CD4-positive, alpha-beta T cell treated with Interleukin-1 beta for 1 hour (primary cell): ENCODE results near the gene CDCA7.
"Not testable (repeated sequence)": the region's sequence is repeated elsewhere in the genome, so short reads cannot be mapped to it uniquely, and the experiment has no call there.

Experiments
- DNase-seq, 2 donors: peaks; one replicate each; pipeline ENCODE4 v3.0.0-alpha.2; 2020 to 2022

CDCA7 gene

DNA sequence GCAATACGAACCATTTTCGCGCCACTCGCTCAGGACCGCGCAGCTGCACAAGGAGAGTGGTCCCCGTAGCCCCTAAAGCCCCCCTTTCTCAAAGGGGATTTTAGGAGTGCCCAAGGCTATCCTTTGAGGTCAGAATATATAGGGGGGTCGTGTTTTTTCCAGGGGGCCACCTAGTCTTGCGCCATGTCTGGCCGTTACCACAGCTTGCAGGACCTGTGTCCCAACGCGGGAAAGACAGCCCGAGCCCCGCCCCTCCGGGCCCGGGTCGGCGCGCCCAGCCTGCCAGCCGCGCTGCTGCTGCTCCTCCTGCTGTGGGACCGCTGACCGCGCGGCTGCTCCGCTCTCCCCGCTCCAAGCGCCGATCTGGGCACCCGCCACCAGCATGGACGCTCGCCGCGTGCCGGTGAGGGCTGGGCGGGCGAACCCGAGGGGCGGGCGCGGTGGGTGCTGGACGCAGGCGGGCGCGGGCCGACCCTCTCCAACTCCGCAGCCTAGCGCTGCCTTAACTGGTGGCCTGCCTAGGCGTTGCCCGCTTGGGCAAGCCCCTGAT is at the start of gene CDCA7:
Gene CDCA7, plus strand, starts transcription at position 291 of the 550 bp plus-strand sequence. Its CDS starts 92 bp downstream, at position 383.
- DNase-seq: peak; percentile 25 to 43

DNA sequence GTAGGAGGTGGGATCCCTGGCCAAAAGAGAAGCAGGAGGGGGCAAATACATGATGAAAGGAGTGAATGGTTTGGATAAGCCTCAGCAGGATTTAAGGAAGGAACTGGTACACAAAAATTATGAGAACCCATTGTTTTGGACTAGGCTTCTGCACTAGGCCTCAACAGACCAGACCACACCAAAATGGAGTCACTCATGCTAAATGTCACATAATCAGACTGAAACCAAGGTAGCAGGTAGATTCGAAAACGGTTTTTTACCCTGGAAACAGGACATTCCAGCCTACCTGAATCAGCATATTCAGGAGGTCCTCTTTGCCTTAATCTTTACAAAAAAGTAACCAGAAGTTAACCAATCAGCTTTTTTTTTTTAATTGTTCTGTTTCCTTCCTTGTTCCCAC is 49.4 kb upstream of the CDCA7 start:
- no peak for DNase-seq

DNA sequence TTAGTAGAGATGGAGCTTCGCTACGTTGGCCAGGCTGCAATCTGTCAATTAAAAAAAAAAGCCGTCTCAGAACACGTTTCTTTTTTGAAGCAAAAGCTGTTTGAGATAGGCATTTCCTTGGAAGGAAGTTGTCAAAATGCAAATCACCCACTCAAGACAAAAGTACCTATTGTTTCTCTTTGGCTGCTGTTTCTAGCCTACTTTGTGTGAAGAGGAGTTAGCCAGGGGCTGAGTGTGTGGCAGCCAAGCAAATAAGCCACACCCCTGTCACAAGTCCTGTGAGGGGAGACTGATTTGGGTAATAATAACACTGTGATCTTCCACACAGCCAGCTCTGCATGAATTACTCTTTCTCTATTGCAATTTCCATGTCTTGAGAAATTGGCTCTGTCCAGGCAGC is 47.4 kb upstream of the CDCA7 start:
- DNase-seq: no peak

DNA sequence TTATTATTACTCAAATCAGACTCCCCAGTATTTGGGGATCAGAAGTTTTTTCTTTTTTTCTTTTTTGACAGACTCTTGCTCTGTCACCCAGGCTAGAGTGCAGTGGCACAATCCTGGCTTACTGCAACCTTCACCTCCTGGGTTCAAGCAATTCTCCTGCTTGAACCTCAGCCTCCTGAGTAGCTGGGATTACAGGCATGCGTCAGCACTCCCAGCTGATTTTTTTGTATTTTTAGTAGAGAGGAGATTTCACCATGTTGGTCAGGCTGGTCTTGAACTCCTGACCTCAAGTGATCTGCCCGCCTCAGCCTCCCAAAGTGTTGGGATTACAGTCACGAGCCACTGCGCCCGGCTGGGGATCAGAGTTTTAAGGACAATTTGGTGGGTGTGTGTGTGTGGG is 45.3 kb upstream of the CDCA7 start:
- not testable (repeated sequence) for DNase-seq

DNA sequence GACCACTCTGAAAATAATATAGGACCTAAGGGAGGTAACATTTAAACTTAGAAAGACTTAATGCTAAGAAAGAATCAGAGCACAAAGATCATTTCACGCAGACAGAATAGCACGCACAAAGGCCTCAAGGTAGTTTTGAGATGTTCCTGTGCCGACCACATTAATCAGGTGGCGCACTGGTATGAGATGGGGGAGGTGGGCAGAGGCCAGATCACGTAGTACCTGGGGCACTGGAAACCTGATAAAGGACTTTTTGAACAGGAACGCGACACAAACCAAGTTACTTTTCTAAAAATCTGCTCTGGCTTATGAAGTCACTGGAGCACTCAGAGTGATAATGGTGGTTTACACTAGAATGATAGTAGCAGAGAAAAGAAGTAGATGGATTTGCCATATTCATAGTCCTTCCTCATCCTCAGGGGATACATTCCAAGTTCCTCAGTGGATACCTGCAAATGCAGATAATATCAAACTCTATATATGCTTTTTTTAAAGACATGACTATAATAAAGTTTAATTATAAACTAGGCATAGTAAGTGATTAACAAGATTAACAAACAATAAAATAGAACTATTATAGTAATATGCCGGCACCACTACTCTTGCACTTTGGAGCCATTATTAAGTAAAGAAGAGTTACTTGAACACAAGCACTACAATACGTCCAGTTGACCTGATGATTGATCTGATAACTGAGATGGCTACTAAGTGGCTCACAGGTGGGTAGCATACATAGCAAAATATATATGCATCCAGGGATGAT is 42.6 kb upstream of the CDCA7 start:
- DNase-seq: no peak

DNA sequence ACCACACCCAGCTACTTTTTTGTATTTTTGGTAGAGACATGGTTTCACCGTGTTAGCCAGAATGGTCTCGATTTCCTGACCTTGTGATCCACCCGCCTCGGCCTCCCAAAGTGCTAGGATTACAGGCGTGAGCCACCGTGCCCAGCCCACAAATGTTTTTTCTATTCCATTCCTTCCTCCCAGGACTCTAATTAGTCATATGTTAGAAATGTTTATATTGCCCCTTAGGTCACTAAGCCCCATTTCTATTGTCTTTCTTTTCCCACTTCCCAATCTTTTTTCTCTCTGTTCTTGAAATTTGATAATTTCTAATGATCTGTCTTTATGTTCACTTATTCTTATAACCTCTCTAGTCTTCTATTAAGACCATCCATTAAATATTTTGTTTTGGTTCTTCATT is 31.3 kb upstream of the CDCA7 start:
- DNase-seq: no peak

DNA sequence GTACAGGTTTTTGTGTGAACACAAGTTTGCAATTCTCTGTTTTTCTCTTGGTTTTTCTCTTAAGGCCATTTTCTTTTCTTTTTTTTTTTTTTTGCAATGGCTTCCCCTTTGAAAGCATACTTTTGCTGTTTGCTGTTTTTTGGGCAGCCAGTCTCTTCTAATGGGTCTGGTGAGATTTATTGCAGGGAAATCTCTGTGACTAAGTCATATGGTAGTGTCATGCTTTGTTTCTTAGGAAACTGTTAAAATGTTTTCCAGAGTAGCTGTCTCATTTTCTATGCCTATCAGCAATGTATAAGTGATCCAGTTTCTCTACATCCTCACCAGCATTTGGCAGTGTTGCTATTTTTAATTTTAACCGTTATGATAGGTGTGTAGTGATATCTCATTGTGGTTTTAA is 27.9 kb upstream of the CDCA7 start:
- no peak for DNase-seq

DNA sequence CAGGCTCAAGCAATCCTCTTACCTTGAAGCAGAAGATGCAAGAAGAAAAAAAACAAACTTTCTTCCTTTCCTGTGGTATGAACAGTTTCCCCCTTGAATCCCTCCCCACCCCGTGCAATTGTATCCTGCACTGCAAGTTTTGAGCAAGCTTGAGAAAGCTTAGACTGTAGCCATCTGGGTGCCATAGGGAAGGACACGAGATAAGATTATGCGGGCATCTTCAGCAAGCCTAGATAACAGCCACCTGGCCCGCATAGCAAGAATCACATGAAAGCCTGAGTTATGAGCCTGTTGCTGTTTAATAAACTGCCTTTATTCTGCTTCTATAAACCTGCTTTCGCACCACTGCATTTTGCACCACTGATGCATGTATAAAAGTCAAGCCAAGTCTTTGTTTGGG is 27.3 kb upstream of the CDCA7 start:
- no peak for DNase-seq

DNA sequence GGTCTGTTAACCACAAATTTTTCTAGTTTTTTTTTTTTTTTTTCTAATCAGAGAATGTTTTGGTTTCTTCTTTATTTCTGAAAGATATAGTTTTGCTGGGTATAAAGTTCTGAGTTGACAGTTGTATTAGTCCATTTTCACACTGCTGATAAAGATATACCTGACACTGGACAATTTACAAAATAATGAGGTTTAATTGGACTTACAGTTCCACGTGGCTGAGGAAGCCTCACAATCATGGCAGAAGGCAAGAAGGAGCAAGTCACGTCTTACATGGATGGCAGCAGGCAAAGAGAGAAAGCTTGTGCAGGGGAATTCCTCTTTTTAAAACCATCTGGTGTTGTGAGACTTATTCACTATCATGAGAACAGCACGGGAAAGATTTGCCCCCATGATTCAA is 21.7 kb upstream of the CDCA7 start:
- DNase-seq: not testable (repeated sequence)

DNA sequence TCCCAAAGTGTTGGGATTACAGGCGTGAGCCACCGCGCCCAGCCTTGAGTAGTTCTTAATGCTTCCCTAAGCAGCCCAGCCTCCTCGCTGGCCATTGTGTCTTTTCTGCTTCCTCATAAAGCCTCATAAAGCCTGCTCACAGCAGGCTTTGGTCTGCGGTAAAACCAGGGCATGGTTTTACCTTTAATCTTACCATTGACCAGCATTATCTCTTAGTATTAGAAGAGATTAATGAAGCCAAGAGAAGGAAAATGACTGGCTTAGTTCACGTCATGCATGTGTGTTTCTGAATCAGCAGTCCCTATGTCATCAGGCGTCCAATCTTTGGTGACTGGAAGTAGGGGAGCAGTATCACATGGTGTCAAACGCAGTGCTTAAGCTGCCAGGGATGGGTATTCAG is 14.9 kb upstream of the CDCA7 start:
- DNase-seq: no peak

DNA sequence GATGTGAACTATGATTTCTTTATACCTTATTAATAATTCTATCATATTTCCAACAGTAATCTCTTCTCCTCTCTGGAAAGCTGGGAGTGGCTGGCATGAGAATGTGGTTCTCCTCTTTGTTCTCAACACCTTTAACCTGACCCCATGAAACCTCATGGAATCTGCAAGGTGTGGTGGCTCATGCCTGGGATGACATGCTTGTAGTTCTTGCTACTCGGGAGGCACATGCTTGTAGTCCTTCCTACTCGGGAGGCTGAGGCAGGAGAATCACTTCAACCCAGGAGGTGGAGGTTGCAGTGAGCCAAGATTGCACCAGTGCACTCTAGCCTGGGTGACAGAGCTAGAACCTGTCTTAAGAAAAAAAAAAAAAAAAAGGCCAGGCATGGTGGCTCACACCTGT is 10.8 kb upstream of the CDCA7 start:
- DNase-seq: no peak

DNA sequence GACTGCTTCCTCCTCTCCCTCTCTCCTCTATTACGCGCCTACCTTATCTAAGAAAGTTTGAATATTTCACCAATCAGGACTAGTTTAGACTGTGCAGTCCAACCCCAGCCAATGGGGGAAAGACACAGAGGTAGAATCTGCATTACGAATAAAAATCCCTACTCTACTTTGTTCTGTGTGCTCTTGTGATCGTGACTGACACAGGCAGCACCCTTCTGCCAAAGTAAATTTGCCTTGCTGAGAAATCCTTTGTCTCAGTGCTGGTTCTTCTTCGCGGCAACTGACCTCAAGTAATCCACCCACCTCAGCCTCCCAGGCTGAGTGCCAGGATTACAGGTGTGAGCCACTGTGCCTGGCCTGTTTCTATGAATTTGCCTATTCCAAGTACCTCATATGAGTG is 8.6 kb upstream of the CDCA7 start:
- no peak for DNase-seq

DNA sequence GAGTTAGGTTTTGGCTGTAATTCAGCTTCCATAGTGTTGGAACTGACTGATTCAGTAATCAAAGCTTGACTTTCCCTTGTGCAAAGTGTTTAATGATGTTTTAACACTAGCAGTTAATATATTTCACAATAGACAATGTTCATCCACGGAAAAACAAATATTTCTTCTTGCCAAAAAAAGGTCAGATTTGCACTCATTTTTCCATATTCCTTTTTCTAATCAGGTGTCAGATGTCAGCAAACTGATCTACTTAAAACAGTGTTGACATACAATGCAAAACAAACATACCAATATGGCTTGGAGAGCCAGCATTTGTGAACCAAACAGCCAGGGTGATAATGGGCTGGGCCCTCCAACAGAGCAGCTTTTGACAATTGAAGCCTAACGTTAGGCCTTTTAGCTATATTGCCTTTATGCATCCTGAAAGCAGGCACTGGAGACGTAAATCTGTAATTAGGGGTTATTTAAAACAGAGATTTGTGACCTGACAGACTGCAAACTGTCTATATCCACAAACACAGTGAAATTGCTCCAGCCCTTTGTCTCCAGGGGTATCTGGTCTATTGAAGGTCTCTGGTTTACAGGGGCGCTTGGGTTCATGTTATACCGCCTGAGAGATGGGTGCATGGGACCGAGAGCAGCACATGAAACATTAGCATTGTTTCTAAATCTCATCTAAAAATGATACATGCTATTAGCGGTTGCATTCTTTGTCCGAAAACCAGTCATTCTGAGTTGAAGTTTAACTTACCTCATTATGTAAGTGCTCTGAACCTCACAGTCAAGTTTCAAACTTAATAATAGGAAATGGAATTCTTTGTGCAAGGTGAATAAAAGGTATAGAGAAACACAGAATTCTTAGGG is 7.1 kb upstream of the CDCA7 start:
- no peak for DNase-seq

DNA sequence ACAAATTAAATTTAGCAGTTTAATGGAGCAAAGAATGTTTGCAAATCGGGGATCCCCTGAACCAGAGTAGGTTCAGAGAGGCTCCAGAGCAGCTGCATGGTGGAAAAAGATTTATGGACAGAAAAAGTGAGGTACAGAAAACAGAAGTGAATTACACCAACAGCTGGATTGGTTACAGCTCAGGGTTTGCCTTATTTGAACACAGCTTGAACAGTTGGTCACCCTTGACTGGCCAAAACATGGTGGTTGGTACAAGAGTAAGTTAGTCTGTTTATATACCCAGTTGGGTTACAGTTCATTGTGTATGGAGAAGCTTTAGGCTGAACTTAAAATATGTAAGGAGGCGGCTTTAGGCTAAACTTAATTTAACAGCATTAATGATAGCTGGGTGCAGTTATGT is 5.4 kb upstream of the CDCA7 start:
- no peak for DNase-seq

DNA sequence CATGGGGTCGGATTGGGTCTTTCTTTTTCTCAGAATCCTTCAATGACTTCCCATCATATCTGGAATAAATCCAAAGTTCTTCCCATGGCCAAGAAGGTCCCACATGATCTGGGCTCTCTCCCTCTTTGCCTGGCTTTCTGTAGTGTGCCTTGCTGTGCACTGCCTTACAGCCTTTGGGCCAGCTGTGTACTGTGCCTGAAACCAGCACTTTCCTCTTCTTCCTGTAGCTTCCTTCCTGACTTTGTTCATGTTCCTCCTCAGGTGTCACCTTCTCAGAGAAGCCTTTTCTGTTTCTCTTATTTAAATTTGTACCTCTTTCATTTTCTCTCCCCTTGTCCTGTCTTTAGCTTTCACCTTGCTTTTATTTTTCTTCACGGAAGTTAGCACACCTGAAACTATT is 4.3 kb upstream of the CDCA7 start:
- DNase-seq: no peak

DNA sequence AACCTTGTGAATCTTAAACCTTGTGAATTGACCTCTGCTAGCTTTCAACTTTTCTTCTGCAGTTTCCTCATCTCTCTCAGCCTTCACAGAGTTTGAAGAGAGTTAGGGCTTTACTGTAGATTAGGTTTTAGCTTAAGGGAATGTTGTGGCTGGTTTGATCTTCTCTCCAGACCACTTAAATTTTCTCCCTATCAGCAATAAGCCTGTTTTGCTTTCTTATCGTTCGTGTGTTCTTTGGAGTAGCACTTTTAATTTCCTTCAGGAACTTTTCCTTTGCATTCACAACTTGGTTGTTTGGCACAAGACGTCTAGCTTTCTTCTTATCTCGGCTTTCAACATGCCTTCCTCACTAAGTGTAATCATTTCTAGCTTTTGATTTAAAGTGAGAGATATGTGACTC is 2.8 kb upstream of the CDCA7 start:
- no peak for DNase-seq

DNA sequence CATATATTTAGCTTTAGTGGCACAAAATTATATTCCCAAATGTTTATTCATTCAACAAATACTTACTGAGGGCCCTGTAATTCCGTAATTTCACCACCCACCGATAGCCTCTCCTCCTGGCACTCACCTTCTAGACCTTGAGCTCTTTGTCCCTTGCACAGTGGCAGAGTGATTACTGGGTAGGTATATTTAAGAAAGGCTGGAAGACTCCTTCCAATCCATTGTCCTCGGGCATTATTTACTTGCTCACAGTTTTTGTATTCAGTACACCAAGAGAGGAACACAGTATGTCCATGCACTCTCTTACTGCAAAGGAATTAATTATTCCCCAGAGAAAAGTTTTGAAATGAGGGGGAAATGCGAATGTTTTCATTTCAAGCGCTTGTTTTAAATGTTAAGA is 1.1 kb upstream of the CDCA7 start:
- DNase-seq: no peak

DNA sequence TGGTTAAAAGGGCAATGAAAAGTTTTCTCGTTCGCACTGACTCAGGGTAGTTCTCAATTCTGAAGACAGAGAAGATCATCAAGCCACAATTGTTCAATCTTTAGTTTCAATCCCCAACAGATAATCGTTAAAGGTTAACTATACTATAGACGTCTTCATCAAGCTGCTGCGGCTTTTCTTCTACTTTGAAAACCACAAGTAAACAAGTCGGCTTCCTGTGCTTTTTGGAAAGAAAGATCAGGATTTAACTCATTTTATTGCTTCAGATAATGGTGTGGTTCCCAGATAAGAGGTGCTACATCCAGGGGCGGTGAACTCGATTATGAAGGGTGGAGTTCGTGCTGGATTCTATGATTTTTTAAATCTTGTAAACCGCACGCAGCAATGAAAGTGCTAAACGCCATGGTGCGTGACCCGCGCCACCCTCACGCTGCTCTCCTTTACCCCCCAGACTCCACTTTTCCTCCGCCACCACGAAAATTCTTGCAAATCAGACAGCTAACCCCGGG is 545 bp upstream of the CDCA7 start:
- no peak for DNase-seq

DNA sequence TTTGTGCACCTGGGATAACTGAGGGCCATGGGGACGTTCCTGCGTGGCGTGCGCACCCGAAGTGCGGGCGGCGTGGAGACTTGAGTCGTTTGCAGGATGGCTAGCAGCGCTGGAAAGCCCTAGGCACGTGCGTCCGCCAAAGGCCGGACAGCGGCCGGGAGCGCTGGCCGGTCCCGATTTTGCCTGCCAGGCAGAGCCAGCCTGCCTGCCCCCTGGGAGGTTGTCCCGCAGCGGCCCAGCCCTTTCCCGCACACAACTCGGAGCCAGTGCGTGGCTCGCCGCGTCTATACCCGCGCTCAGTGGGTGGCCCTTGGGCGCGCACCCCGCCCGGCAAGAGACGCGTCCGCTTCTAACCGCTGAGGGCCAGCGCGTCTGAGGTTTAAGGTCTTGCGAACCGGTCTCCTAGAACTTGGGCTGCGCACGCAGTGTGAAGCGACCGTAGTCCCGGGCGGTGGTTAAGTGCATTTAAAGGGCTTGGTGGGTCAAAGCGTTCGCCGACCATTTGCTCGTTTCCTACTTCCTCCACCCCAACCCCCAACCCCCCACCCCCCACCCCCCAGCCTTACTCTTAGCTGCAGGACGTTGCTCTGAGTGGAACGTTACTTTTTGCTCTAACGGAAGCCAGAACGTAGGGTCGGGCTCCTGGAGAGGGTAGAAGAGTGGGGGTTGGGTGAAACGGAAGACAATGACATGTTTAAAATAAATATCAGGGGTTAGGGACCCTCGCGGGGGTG is 627 bp downstream of the CDCA7 start:
- peak; percentile 20 to 39 for DNase-seq

DNA sequence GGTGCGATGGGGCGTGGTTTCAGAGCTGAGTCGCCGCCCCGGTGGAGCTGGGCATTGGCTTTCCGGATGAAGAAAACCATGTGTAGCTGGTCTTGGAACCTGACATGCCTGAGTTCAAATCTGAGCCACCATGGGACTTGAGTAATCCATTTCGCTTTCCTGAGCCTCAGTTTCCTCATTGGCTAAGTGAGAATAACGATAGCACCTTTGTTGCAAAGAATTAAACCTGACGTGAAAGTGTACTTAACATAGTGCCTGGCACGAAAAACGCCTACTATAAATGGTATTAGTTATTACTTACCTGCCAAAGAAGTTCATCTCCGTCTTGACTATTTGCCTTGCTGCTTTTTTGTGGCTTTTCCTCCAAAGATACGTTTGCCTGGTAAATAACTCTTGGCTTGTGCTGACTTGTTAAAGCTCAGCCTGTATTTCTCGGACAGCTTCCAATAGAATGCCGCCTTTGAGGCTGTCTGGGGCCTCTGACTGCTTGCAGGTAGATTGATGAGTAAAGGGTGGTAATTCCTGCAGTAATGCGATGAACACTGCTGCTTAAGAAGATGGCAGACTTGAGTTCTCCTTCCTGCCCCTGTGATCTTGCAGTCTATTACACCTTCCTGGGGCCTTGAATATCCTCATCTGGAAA is 1.3 kb downstream of the CDCA7 start:
- DNase-seq: no peak

DNA sequence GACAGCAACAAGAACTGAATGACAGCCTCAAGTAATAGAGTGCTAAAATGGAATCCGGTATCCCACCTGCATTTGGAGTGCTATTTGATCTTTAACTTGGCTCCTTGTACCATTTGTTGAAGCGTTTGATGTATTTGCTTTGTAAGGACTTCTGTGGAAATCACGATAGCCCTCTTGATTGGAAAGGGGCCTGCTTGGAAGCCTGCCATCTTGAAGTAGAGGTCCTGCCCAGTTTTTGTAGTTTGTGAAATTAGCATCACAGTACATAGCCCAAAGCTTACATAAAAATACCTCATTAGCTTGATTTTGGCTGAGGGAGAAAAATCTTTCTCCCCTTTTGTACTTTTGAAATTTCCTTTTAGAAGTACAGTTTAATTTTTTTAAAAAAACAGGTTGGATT is 2.7 kb downstream of the CDCA7 start:
- no peak for DNase-seq

DNA sequence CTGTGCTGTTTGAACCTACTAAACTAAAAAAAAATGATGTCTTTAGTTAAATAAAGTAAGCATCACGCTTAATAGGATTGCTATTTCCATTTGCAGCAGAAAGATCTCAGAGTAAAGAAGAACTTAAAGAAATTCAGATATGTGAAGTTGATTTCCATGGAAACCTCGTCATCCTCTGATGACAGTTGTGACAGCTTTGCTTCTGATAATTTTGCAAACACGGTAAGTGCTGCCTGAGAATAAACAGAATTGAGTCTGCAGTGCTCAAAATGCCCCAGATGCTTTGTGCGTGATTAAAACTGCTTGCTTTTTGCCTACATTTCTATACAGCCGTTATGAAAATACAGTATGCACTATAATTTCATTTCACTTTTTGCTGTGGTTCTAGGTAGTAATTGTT is 3.9 kb downstream of the CDCA7 start:
- DNase-seq: no peak

DNA sequence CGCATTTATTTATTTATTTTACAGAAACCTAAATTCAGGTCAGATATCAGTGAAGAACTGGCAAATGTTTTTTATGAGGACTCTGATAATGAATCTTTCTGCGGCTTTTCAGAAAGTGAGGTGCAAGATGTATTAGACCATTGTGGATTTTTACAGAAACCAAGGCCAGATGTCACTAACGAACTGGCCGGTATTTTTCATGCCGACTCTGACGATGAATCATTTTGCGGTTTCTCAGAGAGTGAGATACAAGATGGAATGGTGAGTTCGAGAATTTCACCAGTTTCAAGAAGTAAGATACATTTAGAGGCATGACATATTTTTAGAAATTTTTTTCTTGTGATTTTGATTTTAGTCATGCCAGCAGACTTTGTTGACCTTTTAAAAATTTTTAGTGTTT is 4.6 kb downstream of the CDCA7 start:
- no peak for DNase-seq
